Neutrophil (primary cell): ENCODE results near the gene APOC3.

Source experiments
- H3K27ac ChIP-seq: fragments of 200-600 bp; sonication (generic); 2 replicates; pipeline ENCODE4 v1.5.1; 2016; ENCODE audit warnings: mild to moderate bottlenecking, moderate library complexity
- H3K27me3 ChIP-seq: fragments of 200-600 bp; sonication (generic); 2 replicates; pipeline ENCODE4 v1.6.0; 2016; ENCODE audit warnings: mild to moderate bottlenecking
- H3K36me3 ChIP-seq: fragments of 200-600 bp; sonication (generic); 2 replicates; pipeline ENCODE4 v1.5.1; 2017
- H3K4me1 ChIP-seq, 2 experiments: fragments of 200-600 bp in 1 of 2; sonication (generic) in 1 of 2; 1 replicate in 1 of 2; 2 replicates in 1 of 2; pipeline versions ENCODE4 v1.5.1 to v1.6.1; 2013 to 2016; ENCODE audit warnings: low read depth in 1 of 2, low read length in 1 of 2, mild to moderate bottlenecking in 1 of 2, moderate library complexity in 1 of 2; ENCODE audit not compliant: control insufficient read depth in 1 of 2, insufficient read depth in 1 of 2
- H3K4me3 ChIP-seq, 2 experiments: fragments of 200-600 bp in 1 of 2; sonication (generic) in 1 of 2; 1 replicate in 1 of 2; 2 replicates in 1 of 2; pipeline ENCODE4 v1.5.1; 2013 to 2016; ENCODE audit warnings: low read depth in 1 of 2, low read length in 1 of 2, mild to moderate bottlenecking in 1 of 2, moderate library complexity in 1 of 2
- H3K9me3 ChIP-seq: fragments of 200-600 bp; sonication (generic); 2 replicates; pipeline ENCODE4 v1.5.1; 2016
- TF ChIP-seq, protein P1 (sequence below): fragments of 200-600 bp; sonication (generic); IDR thresholded peaks from 2 replicates; pipeline ENCODE4 v1.5.1; 2016; ENCODE audit warnings: antibody characterized with exemption

Gene APOC3

DNA sequence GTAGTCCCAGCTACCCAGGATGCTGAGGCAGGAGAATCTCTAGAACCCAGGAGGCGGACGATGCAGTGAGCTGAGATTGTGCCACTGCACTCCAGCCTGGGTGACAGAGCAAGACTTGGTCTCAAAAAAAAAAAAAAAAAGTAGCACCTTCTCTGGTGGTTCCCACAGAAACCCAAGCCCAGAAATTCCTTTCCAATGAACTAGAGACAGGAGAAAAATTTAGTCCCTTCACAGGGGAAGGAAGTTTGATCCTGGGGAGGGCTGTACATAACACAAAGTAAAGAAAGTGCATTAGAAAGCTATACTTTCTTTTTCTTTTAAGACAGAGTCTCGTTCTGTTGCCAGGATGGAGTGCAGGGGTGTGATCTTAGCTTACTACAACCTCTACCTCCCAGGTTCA is 33.2 kb downstream of the APOC3 start:
- H3K4me1 ChIP-seq, result no peaks in the 10 kb centered on the region
- H3K9me3 ChIP-seq, result no peaks in the 10 kb centered on the region
- no peak overlapping the region for H3K27ac ChIP-seq
- TF ChIP-seq, protein P1, sequence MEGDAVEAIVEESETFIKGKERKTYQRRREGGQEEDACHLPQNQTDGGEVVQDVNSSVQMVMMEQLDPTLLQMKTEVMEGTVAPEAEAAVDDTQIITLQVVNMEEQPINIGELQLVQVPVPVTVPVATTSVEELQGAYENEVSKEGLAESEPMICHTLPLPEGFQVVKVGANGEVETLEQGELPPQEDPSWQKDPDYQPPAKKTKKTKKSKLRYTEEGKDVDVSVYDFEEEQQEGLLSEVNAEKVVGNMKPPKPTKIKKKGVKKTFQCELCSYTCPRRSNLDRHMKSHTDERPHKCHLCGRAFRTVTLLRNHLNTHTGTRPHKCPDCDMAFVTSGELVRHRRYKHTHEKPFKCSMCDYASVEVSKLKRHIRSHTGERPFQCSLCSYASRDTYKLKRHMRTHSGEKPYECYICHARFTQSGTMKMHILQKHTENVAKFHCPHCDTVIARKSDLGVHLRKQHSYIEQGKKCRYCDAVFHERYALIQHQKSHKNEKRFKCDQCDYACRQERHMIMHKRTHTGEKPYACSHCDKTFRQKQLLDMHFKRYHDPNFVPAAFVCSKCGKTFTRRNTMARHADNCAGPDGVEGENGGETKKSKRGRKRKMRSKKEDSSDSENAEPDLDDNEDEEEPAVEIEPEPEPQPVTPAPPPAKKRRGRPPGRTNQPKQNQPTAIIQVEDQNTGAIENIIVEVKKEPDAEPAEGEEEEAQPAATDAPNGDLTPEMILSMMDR, result no peak
- H3K4me3 ChIP-seq, result no peak overlapping the region
- H3K27me3 ChIP-seq, result no peaks in the 10 kb centered on the region
- peaks cover 100% of the 10 kb centered on the region for H3K36me3 ChIP-seq

DNA sequence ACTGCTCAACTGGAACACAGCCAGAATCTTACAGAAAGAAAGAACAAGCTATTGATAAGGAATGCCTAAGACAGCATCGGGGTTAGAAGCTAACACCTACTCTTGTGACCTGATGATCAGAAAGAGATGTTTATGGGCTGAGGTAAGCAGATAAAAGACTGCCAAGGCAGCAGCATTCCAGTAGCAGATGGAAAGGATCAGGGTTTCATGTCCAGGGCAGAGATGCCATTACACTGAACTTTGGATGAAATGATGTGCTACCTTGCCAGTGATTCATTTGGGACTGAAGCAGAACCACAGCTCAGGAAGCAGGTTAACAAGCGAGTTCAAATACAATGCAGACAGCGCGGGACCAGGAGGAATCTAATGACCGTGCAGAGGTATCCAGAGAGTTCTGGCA is 34.8 kb downstream of the APOC3 start:
- H3K27ac ChIP-seq, result no peak overlapping the region
- no peak overlapping the region for H3K4me3 ChIP-seq
- no peaks in the 10 kb centered on the region for H3K9me3 ChIP-seq
- no peaks in the 10 kb centered on the region for H3K27me3 ChIP-seq
- TF ChIP-seq, protein P1, result no peak
- H3K36me3 ChIP-seq, result peaks cover 100% of the 10 kb centered on the region
- no peaks in the 10 kb centered on the region for H3K4me1 ChIP-seq

DNA sequence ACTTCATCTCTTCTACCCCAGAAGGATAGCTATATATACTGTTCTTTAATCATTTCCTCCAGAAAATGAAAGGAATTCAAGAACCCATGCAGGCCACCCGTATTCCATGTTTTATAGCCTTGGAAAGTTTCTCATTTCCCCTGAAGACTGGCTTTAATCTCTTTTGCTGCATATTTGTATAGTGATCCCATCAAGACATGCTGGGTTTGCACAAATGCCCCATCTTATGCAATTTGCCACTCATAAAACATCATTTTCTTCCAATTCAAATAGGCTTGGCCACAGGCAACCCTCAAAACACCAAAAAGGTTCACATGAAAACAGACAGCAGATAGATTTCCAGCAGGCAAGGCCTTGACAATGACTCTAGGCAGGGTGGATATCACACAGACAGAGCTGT is 36.0 kb downstream of the APOC3 start:
- TF ChIP-seq, protein P1, result no peak
- no peak overlapping the region for H3K4me3 ChIP-seq
- no peak overlapping the region for H3K27ac ChIP-seq
- no peaks in the 10 kb centered on the region for H3K4me1 ChIP-seq
- H3K36me3 ChIP-seq, result peaks cover 100% of the 10 kb centered on the region
- H3K9me3 ChIP-seq, result no peaks in the 10 kb centered on the region
- no peaks in the 10 kb centered on the region for H3K27me3 ChIP-seq

DNA sequence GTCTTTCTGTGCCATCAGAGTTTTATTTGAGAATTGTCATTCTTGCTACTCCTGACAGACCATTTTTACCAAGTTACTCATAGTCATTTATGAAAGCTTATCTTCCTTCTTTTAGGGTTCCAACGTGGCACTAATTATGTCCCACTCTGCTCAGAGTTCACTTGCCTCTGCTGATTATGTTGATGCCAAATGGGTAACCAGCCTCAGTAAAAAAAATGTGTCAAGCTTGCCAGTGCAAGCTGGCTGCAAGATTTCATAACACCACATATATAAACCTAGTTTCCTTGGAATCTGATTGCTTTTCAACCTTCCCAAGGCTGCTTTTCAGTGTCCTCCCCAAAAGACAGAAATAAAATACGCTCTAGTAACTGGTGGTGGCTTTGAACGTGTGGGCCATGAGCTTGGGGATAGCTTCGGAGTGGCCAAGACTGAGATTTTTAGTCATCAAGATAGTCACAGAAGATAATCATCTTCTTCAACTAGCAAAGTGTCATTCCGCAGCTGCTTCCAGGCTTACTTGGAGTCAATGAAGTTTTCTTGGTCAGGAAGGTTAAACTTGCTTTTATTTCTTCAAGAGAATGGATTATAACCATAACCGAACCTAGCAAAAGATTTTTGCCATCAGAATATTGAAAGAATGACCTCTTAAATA is 37.2 kb downstream of the APOC3 start:
- H3K4me3 ChIP-seq, result no peak overlapping the region
- no peaks in the 10 kb centered on the region for H3K9me3 ChIP-seq
- H3K36me3 ChIP-seq, result peaks cover 100% of the 10 kb centered on the region
- TF ChIP-seq, protein P1, result no peak
- no peak overlapping the region for H3K27ac ChIP-seq
- no peaks in the 10 kb centered on the region for H3K4me1 ChIP-seq
- H3K27me3 ChIP-seq, result no peaks in the 10 kb centered on the region

DNA sequence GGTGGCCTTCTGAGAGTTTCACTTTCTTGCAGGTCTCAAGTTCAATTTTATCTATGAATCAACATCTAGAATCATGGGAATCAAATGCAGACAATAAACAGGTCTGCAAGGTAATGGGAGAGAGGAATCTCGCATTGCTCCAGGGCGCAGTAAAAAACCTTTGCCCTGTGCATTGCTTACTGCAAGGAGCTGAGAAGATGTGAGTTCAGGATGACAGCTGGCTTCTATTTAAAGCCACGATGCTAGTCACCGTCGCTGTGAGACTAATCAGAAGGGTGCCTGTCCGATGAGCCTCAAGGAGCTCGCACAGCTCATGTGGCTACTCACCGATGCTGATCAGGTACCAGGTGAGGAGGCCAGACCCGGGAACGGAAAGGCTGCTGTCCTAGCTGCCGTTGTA is 37.9 kb downstream of the APOC3 start:
- H3K36me3 ChIP-seq, result peaks cover 100% of the 10 kb centered on the region
- no peak overlapping the region for H3K4me3 ChIP-seq
- no peaks in the 10 kb centered on the region for H3K9me3 ChIP-seq
- H3K27me3 ChIP-seq, result no peaks in the 10 kb centered on the region
- no peak overlapping the region for H3K27ac ChIP-seq
- TF ChIP-seq, protein P1, result no peak
- no peaks in the 10 kb centered on the region for H3K4me1 ChIP-seq
